Measurements from ENCODE around the gene OXA1L. TPM values are rescaled to one million over a fixed set of nuclear protein-coding genes. Genes with fewer than 3 reads are reported as not detected.

OXA1L gene
- total and polyA plus RNA-seq, 4 donors = 53.6 to 106 (median 61.8) TPM

GRCh38 chr14:22797017-22797917 is 30.8 kb downstream of the OXA1L start:
- Histone ChIP-seq H3K4me3 (ENCODE audit: low read depth in 1 of 3, low read length in 3 of 3) (no peak overlapping the region), H3K27me3 (ENCODE audit: control insufficient read depth in 4 of 4, insufficient read depth in 4 of 4, low read length in 3 of 4) (no peaks in the 10 kb centered on the region), H3K9ac (ENCODE audit: low read depth in 1 of 2, low read length in 2 of 2) (no peak overlapping the region), H3K36me3 (ENCODE audit: control insufficient read depth in 4 of 4, insufficient read depth in 3 of 4, low read depth in 1 of 4, low read length in 3 of 4) (no peaks in the 10 kb centered on the region), H3K9me3 (ENCODE audit: control insufficient read depth in 4 of 4, low read length in 3 of 4) (no peaks in the 10 kb centered on the region), H3K27ac (ENCODE audit: low read depth in 1 of 2, low read length in 2 of 2) (no peak overlapping the region), H3K4me1 (ENCODE audit: control insufficient read depth in 4 of 4, insufficient read depth in 4 of 4, low read length in 3 of 4) (peaks cover 0 to 3% (median 1%) of the 10 kb centered on the region in 4 donors)
- TF ChIP-seq EGR1 (IDR thresholded peaks at IDR 0.05; ENCODE audit: low read depth in 2 of 2) (no peak), REST (IDR thresholded peaks at IDR 0.05) (no peak), HNF4A (conservative IDR thresholded peaks at IDR 0.05) (peak in 1 of 2 donors; percentile 14), RXRA (IDR thresholded peaks at IDR 0.05) (peak in 1 of 2 donors; percentile 14)
- 42% methylated on average over 5 of the region's 5 CpGs for WGBS
- no peak for DNase-seq (ENCODE audit: low spot score)

GRCh38 chr14:22798528-22798927 is 32.0 kb downstream of the OXA1L start:
- 50% methylated on average over 2 of the region's 2 CpGs for WGBS
- no peak overlapping the region for H3K9ac ChIP-seq (ENCODE audit: low read depth in 1 of 2, low read length in 2 of 2)

More at GRCh38 chr14:22798528-22798927, 32.0 kb downstream of the OXA1L start:
- Histone ChIP-seq H3K9me3 (ENCODE audit: control insufficient read depth in 4 of 4, low read length in 3 of 4) (no peaks in the 10 kb centered on the region), H3K4me1 (ENCODE audit: control insufficient read depth in 4 of 4, insufficient read depth in 4 of 4, low read length in 3 of 4) (peaks cover 0 to 3% (median 1%) of the 10 kb centered on the region in 4 donors), H3K27me3 (ENCODE audit: control insufficient read depth in 4 of 4, insufficient read depth in 4 of 4, low read length in 3 of 4) (no peaks in the 10 kb centered on the region), H3K36me3 (ENCODE audit: control insufficient read depth in 4 of 4, insufficient read depth in 3 of 4, low read depth in 1 of 4, low read length in 3 of 4) (no peaks in the 10 kb centered on the region), H3K4me3 (ENCODE audit: low read depth in 1 of 3, low read length in 3 of 3) (no peak overlapping the region), H3K27ac (ENCODE audit: low read depth in 1 of 2, low read length in 2 of 2) (no peak overlapping the region)
- DNase-seq (ENCODE audit: low spot score) = no peak
- TF ChIP-seq NR2F2 (IDR thresholded peaks at IDR 0.05) = no peak
- TF ChIP-seq CTCF (IDR thresholded peaks at IDR 0.05; ENCODE audit: low read depth, low read length, missing input control) = no peak
- TF ChIP-seq TAF1 (conservative IDR thresholded peaks at IDR 0.05) = no peak
- no peak for TF ChIP-seq MAX (IDR thresholded peaks at IDR 0.05)
- TF ChIP-seq FOXA2 (IDR thresholded peaks at IDR 0.05) = no peak
- no peak for TF ChIP-seq ATF3 (IDR thresholded peaks at IDR 0.05)
- no peak for TF ChIP-seq RXRA (IDR thresholded peaks at IDR 0.05)
- no peak for TF ChIP-seq JUND (IDR thresholded peaks at IDR 0.05)
- no peak for TF ChIP-seq RAD21 (IDR thresholded peaks at IDR 0.05)
- TF ChIP-seq REST (IDR thresholded peaks at IDR 0.05) = no peak
- no peak for TF ChIP-seq EGR1 (IDR thresholded peaks at IDR 0.05; ENCODE audit: low read depth in 2 of 2)
- TF ChIP-seq ZBTB33 (IDR thresholded peaks at IDR 0.05) = no peak
- no peak for TF ChIP-seq YY1 (IDR thresholded peaks at IDR 0.05)
- no peak for TF ChIP-seq HNF4A (conservative IDR thresholded peaks at IDR 0.05)
- no peak for TF ChIP-seq GABPA (IDR thresholded peaks at IDR 0.05 in 1 of 2, conservative IDR thresholded peaks at IDR 0.05 in 1 of 2)
- no peak for TF ChIP-seq SP1 (IDR thresholded peaks at IDR 0.05)
- TF ChIP-seq FOXA1 (IDR thresholded peaks at IDR 0.05) = no peak
- no peak for TF ChIP-seq HNF4G (IDR thresholded peaks at IDR 0.05)
